GM12801 (cell line): ENCODE data around the gene NRGN.

ENCODE experiments used
- CTCF ChIP-seq: IDR thresholded peaks from one replicate; pipeline ENCODE4 v1.5.1; 2011; ENCODE audit warnings: control low read depth; ENCODE audit not compliant: insufficient read length; ENCODE audit errors: extremely low read depth

Gene NRGN

GRCh38 chr11:124768914-124769313 is 29.2 kb downstream of the NRGN start:
- no peak for TF ChIP-seq CTCF

DNA sequence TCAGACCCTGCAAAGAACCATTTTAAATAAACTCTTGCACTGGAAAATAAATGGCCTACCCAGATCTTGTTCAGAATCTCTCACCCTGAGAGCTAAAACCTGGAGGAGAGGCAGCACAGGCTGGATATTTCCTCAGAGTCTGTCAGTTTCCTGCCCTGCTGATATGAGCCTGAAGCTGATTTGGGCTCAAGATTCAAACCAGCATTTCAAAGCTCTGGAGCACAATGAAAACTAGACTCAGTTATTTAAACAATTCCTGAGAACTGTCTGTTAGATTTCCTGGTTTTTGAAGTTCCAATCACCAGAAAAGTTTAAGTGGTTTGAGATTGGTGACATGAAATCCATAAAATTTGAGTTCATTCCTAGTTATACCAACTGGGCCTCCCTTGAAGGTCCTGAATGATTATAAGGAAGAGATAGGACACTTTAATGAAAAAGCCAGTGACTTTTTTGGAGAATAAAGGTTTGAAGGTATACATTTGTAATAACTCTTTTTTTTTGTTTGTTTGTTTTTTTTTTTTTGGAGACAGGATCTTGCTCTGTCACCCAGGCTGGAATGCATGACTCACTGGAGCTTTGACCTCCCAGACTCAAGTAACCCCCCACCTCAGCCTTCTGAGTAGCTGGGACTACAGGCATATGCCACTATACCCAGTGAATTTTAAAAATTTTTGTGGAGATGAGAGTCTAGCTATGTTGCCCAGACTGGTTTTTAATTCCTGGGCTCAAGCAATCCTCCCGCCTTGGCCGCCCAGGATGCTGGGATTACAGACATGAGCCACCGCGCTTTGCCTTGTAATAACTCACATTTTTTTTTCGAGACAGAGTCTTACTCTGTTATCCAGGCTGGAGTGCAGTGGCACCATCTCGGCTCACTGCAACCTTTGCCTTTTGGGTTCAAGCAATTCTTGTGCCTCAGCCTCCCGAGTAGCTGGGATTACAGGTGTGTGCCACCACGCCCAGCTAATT is 30.3 kb downstream of the NRGN start:
- no peak for TF ChIP-seq CTCF

GRCh38 chr11:124776865-124777645 is 37.3 kb downstream of the NRGN start:
- no peak for TF ChIP-seq CTCF

DNA sequence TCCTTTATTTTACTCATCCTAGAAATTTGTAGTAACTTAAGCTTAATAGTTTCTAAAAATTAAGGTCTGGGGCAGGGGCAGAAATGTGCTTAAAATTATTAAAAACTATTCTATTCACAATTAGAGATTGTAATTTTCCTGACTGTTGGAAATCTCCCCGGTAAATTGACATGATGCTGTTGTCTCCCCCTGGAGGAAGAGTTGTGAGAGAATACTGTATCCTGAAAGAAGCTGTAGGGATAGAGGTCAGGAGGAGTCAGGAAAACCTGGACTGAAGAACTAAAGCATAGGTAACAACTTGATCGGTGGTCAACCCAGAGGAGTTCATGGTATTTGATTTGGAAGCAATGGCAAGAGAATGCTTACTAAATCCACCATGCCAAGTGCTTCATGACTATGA is 38.5 kb downstream of the NRGN start:
- no peak for TF ChIP-seq CTCF

DNA sequence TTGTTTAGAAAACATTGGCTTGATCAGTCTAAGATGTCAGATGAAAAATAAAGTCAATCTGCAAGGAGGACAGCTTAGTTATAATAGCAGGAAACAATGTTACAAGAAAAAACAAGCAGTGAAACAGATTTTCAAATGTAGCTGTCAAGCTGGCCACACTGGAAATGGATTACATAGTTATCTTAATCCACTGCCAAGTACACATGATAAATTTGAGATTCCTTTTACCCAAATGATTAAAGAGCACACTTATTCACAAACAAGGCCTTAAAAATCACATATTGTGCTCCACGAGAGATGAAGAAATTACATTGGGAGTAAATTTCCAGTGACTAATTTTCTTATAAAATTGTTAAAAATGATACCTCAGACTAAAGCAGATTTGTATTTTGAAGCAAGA is 39.8 kb downstream of the NRGN start:
- TF ChIP-seq CTCF, result no peak

GRCh38 chr11:124783002-124783401 is 43.3 kb downstream of the NRGN start:
- no peak for TF ChIP-seq CTCF

GRCh38 chr11:124784051-124784450 is 44.3 kb downstream of the NRGN start:
- TF ChIP-seq CTCF, result no peak
